IPS-11a (cell line): ENCODE results near the gene IQGAP1.
"Not testable (repeated sequence)": the region's sequence is repeated elsewhere in the genome, so short reads cannot be mapped to it uniquely, and the experiment has no call there.

Experiments used
- H3K4me3 ChIP-seq: one replicate; pipeline ENCODE4 v1.5.1; 2013; ENCODE audit warnings: low read depth, low read length, control low read depth

The IQGAP1 gene

DNA sequence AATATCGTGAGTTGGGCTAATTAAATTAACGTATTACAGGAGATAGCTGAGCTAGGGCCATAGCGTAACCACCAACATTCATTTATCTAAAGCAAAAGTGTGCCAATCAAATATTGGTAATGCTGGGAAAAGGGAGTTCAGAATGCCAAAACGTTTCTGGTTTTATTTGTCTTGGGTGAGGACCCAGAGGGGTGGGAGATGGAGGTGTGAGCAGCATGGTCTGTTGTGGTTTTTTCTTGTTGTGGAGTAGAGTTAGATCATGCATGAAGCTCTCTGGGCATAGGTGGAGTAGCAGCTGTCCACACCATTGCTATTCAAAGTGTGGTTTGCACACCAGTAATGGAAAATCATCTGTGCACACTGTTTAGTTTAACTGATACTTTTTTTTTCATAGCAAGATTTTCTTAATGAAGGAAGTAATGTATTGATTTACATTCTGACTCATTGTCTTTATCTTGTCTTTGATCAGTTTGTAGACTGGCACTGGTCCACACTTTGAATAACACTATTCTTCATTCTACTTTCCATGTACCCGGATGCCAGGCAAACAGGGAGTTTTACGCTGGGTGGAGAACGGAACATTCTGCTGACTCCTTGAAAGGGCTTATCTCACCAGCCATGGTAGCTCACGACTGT is 90.9 kb downstream of the IQGAP1 start:
- no peak overlapping the region for H3K4me3 ChIP-seq

DNA sequence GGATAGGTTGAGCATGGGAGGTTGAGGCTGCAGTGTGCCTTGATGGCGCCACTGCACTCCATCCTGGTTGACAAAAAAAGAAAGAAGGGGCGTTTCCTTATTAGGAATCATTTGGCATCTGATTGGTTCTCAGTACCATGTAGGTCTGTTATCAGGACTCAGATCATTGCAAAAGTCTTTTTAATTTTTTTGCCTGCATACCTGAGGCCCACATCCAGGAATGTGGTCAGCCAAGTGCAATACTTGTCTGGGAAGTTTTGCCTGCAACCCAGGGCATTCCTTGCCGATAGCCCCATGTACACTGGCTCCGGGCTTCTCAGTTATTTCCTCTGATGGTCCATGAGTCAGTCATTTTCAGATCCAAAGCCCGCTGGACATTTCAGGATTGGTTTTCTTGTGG is 91.6 kb downstream of the IQGAP1 start:
- H3K4me3 ChIP-seq: no peak overlapping the region

DNA sequence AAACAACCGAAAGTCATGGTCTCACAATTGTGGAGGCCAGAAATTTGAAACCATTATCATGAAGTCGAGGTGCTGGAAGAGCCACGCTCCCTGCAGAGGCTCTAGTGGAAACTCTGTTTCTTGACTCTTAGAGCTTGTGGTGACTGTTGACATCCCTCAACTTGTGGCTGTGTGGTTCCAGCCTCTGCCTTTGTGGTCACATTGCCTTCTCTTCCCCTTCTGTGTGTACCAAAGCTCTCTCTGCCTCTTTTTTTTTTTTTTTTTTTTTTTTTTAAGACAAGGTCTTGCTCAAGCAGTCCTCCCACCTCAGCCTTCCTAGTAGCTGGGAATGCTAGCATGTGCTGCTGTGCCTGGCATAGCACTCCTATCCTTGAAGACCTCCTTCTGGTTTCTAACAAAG is 93.0 kb downstream of the IQGAP1 start:
- H3K4me3 ChIP-seq: no peak overlapping the region

DNA sequence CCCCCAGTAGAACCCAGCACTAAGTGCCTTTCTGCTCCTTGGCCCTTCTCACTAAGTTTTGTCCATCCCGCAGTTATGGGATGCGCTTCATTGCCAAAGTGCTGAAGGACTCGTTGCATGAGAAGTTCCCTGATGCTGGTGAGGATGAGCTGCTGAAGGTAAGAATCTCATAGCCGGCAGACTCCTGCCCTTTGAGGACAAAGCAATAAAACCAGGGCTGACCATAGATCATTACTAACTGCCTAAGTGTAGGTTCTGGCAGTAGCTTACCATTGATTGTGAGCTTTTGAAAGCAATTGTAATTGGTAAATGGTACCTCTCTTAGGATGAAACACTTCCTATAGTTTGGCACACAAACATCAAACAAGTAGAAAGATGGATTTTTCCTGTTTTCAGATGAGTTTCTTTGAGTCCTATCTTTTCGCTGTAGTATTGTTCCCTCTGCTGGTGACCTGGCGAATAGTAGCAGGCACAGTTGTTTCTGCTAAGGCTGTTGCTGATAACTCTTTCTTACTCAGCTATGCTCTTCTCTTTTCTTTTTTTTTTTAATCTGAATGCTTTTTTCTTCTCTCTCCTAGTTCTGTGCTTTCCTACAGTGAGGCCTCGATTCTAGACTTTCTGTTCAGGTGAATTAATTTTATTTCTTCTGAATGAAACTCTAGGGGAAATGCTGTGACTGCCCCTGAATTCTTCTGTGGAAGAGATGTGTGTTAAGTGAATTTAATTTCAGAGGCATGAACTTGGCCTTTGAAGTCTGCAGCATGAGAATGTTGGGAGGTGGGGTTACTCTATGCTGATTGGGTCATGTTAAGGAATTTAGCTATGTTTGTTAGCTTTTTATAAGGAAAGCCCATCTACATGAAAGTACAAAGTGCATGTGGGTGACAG is 94.3 kb downstream of the IQGAP1 start:
- no peak overlapping the region for H3K4me3 ChIP-seq

DNA sequence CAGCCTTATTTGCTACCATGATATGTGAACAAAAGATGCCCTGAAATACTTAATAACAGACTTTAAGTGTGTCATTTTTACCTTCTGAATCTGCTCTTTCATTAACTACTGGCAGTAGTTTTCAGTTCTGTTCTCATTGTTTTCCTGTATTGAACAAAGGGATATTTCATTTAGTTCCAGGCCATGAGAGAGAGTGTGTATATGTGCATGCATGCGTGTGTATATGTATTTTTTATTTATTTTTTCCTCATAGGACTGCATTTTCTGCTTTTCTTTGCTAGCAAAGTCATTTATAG is 94.9 kb downstream of the IQGAP1 start:
- H3K4me3 ChIP-seq: no peak overlapping the region

DNA sequence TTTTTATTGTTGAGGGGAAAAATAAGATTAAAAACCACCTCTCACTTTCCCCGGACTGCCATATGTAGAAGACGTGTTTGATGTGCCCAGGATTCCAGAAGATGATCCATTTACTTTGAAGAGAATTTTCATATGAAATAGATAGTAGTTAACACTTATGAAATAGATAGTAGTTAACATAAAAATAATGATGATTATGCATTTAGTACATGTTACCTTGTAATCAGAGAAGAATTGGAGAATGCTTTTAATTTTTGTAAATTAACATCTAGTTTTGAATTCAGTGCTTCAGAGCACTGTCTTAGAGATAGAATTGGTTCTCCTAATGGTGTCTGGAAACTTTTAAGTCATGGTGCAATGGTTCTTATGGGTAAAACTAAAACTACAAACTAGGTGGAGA is 95.6 kb downstream of the IQGAP1 start:
- no peak overlapping the region for H3K4me3 ChIP-seq

DNA sequence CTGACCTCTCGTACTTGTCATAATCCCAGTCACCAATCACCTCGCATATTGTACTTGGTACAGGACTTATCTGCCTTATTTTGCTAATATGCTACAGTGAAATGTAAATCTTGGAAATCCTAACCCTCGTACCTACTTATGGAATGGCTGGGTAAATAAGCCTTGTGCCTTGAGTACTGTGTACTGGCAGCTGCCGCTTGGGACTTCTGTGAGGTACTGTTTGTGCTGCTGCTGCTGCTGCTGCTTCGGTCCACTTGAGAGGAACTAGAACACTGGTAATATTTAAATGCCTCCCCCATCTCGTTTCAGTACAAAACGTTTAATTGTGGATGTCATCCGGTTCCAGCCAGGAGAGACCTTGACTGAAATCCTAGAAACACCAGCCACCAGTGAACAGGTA is 99.1 kb downstream of the IQGAP1 start:
- no peak overlapping the region for H3K4me3 ChIP-seq

DNA sequence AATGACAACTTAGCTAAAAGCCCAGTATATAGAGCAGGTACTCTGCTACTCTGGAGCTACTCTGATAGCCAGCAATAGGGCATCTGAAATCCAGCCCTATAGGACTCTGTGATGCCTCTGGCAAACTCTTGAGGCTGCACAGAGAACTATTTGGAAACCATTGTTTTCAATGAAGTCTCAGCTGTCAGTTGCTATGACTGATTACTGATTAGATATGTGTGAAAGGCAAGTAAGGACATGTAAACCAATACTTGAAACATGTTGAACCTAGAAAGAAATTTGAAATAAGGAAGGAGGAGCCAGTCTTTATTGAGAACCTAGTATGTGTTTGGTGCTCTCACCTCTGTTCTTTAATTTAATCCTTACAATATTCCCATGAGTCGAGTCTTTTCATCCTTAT is 101.5 kb downstream of the IQGAP1 start:
- H3K4me3 ChIP-seq: no peak overlapping the region

DNA sequence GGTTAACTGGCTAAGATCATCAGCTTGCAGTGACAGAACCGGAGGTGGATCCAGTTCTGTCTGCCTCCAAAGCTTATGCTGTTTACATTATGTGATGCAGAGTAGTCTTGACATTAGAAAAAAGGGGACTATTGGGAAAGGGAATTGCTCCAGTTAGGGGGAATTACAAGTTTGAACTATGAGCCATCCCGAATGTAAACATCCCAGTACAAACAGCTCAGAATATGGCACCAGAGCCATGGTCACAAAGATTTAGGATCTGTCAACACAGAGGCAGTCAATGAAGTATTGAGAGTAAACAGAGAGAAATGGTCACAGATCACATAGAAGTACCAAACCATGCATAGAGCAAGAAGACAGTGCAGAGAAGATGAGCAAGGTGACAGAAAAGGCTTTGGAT is 101.9 kb downstream of the IQGAP1 start:
- H3K4me3 ChIP-seq: no peak overlapping the region

DNA sequence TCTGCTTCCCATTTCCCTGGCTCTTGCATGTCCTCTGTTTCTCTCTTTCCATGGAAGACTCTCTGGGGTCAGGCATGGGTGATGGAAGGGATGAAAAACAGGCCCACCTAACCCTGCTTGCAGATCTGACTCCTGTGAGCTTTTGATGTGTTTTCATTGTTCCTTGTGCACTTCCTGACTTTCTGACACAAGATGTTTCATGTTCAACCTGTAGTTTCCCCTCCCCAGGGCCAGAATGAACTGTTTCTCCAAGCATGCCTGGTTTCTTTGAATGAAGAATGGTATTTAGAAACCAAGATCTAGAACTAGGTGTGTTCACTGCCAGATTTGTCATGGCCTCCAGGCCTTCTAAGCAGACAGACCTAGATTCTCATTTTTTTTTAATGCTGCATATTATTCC is 105.6 kb downstream of the IQGAP1 start:
- H3K4me3 ChIP-seq: no peak overlapping the region

DNA sequence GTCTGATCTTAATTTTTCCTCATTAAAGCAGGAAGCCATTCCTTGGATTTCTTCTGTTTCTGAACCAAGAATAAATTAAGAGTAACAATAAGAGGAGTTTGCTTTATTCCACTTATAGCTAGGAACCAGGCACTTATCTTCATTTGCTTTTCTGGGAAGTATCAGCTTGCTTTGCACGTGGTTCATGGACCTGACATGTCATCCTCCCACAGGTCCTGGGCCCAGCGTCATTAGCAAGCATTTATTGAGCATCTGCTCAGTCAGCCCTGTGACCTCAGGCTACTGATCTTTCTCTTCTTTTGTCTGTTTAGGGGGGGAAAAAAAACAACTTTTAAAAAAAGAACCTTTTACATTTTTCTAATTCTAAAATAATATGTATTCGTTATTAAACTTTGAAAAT is 107.0 kb downstream of the IQGAP1 start:
- no peak overlapping the region for H3K4me3 ChIP-seq

DNA sequence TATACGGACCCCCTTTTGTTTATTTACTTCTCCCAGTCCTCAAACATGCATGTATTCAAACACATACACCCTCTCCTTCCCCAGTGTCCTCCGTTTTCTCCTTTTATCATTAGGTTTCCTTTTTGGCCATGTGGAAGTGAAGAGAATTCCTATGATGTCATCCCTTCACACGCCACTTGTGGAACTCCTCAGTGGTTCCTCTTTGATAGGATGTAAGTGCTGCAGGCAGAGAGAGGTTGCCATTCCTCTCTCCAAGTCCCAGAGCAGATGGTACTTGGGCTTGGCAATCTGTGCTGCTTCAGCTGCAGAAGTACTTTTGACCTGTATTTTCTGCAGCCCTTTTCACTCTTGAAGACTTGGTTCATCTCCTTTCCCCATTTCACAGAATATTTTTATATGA is 108.7 kb downstream of the IQGAP1 start:
- no peak overlapping the region for H3K4me3 ChIP-seq

DNA sequence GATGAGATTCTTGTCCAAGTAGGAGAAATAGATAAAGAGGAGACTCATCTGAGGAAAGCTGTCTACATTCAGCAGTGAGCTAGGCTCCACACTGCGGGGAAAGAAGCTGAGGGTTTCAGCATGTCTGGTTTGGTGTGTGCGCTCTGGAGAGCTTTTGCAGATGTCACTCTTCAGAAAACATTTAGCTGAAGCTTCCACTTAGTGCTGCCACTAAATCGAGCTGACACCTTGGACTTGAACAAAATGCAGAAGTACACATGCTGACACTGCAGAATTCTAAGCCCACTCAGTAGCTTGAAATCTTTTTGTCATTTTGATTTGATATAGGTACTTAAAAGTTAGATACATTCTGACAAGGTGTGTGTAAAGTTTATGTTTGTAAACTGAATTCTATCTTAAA is 109.3 kb downstream of the IQGAP1 start:
- H3K4me3 ChIP-seq: no peak overlapping the region

DNA sequence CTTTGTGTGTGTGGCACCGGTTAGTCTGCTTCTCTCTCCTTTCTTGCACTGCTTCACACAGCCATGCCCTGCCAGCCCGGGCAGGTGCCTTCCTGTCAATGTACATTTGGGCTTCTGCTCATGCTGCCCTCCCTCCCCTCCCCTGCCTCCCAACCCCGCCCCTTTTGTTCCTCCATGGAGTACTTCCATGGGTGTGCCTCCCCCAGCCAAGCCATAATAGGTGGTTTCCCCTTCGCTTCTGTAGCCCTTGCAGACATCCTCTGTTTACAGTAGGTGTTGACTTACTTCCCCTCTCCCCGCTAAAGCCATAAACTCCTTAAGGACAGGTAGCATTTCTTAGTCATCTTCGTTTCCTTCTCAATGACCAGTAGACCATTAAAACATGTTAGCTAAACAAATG is 109.9 kb downstream of the IQGAP1 start:
- H3K4me3 ChIP-seq: no peak overlapping the region

DNA sequence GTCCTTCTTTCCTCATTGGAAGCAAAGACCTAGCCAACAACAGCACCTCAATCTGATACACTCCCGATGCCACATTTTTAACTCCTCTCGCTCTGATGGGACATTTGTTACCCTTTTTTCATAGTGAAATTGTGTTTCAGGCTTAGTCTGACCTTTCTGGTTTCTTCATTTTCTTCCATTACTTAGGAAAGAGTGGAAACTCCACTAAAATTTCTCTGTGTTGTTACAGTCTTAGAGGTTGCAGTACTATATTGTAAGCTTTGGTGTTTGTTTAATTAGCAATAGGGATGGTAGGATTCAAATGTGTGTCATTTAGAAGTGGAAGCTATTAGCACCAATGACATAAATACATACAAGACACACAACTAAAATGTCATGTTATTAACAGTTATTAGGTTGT is 112.1 kb downstream of the IQGAP1 start:
- no peak overlapping the region for H3K4me3 ChIP-seq

DNA sequence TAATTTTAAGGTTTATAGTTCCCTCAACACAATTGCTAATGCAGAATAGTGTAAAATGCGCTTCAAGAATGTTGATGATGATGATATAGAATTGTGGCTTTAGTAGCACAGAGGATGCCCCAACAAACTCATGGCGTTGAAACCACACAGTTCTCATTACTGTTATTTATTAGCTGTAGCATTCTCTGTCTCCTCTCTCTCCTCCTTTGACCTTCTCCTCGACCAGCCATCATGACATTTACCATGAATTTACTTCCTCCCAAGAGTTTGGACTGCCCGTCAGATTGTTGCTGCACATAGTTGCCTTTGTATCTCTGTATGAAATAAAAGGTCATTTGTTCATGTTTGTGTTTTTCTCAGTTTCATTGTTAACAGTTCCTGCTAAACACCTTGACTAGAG is 113.9 kb downstream of the IQGAP1 start:
- no peak overlapping the region for H3K4me3 ChIP-seq

DNA sequence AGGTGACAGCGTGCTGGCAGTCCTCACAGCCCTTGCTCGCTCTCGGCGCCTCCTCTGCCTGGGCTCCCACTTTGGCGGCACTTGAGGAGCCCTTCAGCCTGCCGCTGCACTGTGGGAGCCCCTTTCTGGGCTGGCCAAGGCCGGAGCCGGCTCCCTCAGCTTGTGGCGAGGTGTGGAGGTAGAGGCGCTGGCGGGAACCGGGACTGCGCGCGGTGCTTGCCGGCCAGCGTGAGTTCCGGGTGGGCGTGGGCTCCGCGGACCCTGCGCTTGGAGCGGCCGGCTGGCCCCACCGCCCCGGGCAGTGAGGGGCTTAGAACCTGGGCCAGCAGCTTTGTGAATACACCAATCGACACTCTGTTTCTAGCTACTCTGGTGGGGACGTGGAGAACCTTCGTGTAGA is 122.7 kb downstream of the IQGAP1 start:
- H3K4me3 ChIP-seq: not testable (repeated sequence)

DNA sequence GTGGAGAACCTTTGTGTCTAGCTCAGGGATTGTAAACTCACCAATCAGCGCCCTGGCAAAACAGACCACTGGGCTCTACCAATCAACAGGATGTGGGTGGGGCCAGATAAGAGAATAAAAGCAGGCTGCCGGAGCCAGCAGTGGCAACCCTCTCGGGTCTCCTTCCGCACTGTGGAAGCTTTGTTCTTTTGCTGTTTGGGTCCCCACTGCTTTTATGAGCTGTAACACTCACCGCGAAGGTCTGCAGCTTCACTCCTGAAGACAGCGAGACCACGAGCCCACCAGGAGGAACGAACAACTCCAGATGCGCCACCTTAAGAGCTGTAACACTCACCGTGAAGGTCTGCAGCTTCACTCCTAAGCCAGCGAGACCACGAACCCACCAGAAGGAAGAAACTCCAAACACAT is 123.2 kb downstream of the IQGAP1 start:
- H3K4me3 ChIP-seq: not testable (repeated sequence)

DNA sequence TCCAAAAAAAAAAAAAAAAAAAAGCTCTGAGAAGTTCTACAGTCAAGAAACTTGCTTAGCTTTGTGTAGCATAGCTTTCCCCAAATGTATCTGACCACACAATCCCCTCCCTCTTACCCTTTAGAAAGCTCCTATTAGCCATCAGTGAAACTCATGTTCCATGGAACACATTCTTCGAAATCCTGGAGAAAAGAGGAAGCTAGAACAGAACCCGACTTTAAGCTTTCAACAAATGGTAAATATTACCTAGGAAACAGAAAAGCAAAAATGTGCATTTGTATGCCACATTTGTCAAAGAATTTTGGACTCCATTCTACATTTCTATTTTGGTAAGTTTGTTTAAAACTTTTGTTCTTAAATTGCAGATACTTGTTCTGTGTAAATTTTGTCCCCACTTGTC is 124.2 kb downstream of the IQGAP1 start:
- H3K4me3 ChIP-seq: no peak overlapping the region

DNA sequence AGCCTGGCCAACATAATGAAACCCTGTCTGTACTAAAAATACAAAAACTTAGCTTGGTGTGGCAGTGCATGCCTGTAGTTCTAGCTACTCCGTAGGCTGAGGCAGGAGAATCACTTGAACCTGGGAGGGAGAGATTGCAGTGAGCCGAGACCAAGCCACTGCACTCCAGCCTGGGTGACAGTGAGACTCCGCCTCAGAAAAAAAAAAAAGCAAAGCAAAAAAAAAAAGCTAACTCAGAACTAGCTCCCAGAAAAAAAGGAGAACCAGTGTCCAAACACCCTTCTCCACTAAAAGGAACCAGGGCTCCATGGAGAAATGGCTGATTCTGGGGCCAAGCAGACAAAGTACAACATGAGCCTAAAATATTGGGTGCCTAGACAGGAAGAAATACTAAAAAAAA is 124.9 kb downstream of the IQGAP1 start:
- H3K4me3 ChIP-seq: no peak overlapping the region

DNA sequence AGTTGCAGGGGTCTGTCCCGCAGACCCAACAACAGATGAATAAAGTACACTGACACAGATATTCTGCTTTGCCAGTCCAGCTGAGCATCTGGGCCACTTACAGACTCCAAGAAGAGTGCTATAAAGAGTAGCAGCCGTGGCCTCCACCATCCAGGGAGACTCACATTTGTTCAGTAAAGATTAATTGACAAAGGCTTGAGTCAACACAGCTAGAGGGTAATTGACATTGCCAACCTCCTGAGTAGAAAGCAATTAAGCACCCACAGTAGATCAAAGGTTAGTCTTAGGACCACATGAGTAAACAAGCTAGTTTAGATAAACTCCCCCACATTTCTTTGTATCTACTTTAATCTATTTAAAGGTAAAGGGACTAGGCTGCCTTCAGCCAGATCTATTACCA is 125.4 kb downstream of the IQGAP1 start:
- H3K4me3 ChIP-seq: no peak overlapping the region

DNA sequence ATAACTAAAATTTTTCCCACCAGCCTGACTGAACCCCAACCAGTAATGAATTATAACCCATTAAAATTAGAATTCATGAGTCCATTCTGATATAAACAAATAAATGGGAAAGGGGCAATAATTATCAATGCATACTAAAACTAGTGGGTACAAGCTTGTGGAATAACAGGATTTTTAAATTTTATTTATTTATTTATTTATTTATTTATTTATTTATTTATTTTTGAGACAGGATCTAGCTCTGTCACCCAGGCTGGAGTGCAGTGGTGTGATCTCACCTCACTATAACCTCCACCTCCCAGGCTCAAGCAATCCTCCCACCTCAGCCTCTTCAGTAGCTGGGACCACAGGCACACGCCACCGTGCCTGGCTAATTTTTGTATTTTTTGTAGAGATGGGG is 125.9 kb downstream of the IQGAP1 start:
- not testable (repeated sequence) for H3K4me3 ChIP-seq

DNA sequence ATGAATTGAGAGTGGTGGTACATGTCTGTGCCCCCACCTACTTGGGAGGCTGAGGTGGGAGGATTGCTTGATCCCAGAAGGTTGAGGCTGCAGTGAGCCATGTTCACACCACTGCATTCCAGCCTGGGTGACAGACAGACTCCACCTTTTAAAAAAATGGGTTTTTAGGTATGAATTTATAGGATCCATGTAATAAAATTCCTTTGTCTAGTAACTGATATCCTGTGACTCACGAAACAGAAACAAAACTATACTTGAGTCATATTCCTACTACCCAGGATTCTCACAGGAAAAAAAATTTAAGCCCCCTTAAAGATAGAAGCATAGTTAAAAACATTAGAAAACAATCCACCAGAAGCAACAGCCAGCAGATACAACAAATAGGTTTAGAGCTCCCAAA is 131.6 kb downstream of the IQGAP1 start:
- H3K4me3 ChIP-seq: no peak overlapping the region
